Ishikawa (cell line): Measurements from ENCODE around the gene AHCYL1.

Experiments used
- CEBPB ChIP-seq: IDR thresholded peaks from 2 replicates; pipeline ENCODE4 v1.6.1; 2012
- CREB1 ChIP-seq: IDR thresholded peaks from 2 replicates; pipeline ENCODE4 v1.6.1; 2012; ENCODE audit warnings: low read depth
- EGR1 ChIP-seq: IDR thresholded peaks from 2 replicates; pipeline ENCODE4 v1.6.1; 2012
- EP300 ChIP-seq: IDR thresholded peaks from 2 replicates; pipeline ENCODE4 v1.6.1; 2012; ENCODE audit warnings: borderline replicate concordance
- FOXM1 ChIP-seq: IDR thresholded peaks from 2 replicates; pipeline ENCODE4 v1.6.1; 2012; ENCODE audit warnings: low read depth, borderline replicate concordance
- MAX ChIP-seq: IDR thresholded peaks from 2 replicates; pipeline ENCODE4 v1.6.1; 2012
- NFIC ChIP-seq: IDR thresholded peaks from 2 replicates; pipeline ENCODE4 v1.6.1; 2012
- RAD21 ChIP-seq: IDR thresholded peaks from 2 replicates; pipeline ENCODE4 v1.6.1; 2012; ENCODE audit warnings: low read depth
- REST ChIP-seq: IDR thresholded peaks from 2 replicates; pipeline ENCODE4 v1.6.1; 2012; ENCODE audit warnings: low read depth, mild to moderate bottlenecking
- TAF1 ChIP-seq: IDR thresholded peaks from 2 replicates; pipeline ENCODE4 v1.6.1; 2012; ENCODE audit warnings: low read depth, mild to moderate bottlenecking
- TCF12 ChIP-seq: IDR thresholded peaks from 2 replicates; pipeline ENCODE4 v1.6.1; 2012; ENCODE audit warnings: low read depth
- TEAD4 ChIP-seq: IDR thresholded peaks from 2 replicates; pipeline ENCODE4 v1.6.1; 2012
- USF1 ChIP-seq: IDR thresholded peaks from 2 replicates; pipeline ENCODE4 v1.6.1; 2012
- YY1 ChIP-seq: IDR thresholded peaks from 2 replicates; pipeline ENCODE4 v1.6.1; 2012; ENCODE audit warnings: low read depth
- ZBTB7A ChIP-seq: IDR thresholded peaks from 2 replicates; pipeline ENCODE4 v1.6.1; 2012; ENCODE audit warnings: low read depth

Gene AHCYL1

GRCh38 chr1:110019770-110020169, 35.2 kb downstream of the AHCYL1 start:
- TF ChIP-seq TEAD4 (no peak), TAF1 (no peak), FOXM1 (no peak), EGR1 (no peak), EP300 (no peak), CEBPB (no peak), REST (no peak), MAX (no peak), TCF12 (no peak), YY1 (no peak), NFIC (no peak), ZBTB7A (no peak), RAD21 (no peak), CREB1 (no peak), USF1 (no peak)

GRCh38 chr1:110021285-110021684, 36.7 kb downstream of the AHCYL1 start:
- no peak for TF ChIP-seq TAF1
- no peak for TF ChIP-seq NFIC
- TF ChIP-seq TCF12 = no peak
- no peak for TF ChIP-seq YY1
- no peak for TF ChIP-seq ZBTB7A
- no peak for TF ChIP-seq RAD21
- no peak for TF ChIP-seq TEAD4
- no peak for TF ChIP-seq USF1
- TF ChIP-seq REST = no peak
- TF ChIP-seq MAX = no peak
- TF ChIP-seq FOXM1 = no peak
- TF ChIP-seq EGR1 = no peak
- TF ChIP-seq CEBPB = no peak

GRCh38 chr1:110024613-110025012, 40.0 kb downstream of the AHCYL1 start:
- no peak for TF ChIP-seq CREB1
- TF ChIP-seq TEAD4 = no peak
- no peak for TF ChIP-seq TCF12
- no peak for TF ChIP-seq FOXM1
- TF ChIP-seq EP300 = no peak
- TF ChIP-seq ZBTB7A = no peak
- no peak for TF ChIP-seq CEBPB
- no peak for TF ChIP-seq REST
- no peak for TF ChIP-seq EGR1
- TF ChIP-seq TAF1 = no peak
- no peak for TF ChIP-seq RAD21

- TF ChIP-seq CEBPB (peak; percentile 38; the same call in 1 of the 2 replicates), RAD21 (no peak)
Observed at GRCh38 chr1:110032327-110032726, 47.8 kb downstream of the AHCYL1 start.

GRCh38 chr1:110033421-110033820, 48.9 kb downstream of the AHCYL1 start:
- TF ChIP-seq USF1 (no peak), TEAD4 (no peak), MAX (no peak), CREB1 (no peak), TAF1 (no peak), EP300 (no peak), EGR1 (no peak), CEBPB (no peak), TCF12 (no peak), REST (no peak), ZBTB7A (no peak), NFIC (no peak), RAD21 (no peak)
